Hematopoietic multipotent progenitor cell treated with erythropoietin and hydrocortisone succinate and interleukin-3 and kit ligand, for 8 days (in vitro differentiated cells): ENCODE data around the gene PTPN18.
A peak's percentile ranks its signal among the peaks of the same experiment; 100 is the strongest.
"Not testable (repeated sequence)": the region's sequence is repeated elsewhere in the genome, so short reads cannot be mapped to it uniquely, and the experiment has no call there.

ENCODE experiments used
- DNase-seq: peaks from one replicate; pipeline ENCODE4 v3.0.0-alpha.2; 2015

Gene PTPN18

DNA sequence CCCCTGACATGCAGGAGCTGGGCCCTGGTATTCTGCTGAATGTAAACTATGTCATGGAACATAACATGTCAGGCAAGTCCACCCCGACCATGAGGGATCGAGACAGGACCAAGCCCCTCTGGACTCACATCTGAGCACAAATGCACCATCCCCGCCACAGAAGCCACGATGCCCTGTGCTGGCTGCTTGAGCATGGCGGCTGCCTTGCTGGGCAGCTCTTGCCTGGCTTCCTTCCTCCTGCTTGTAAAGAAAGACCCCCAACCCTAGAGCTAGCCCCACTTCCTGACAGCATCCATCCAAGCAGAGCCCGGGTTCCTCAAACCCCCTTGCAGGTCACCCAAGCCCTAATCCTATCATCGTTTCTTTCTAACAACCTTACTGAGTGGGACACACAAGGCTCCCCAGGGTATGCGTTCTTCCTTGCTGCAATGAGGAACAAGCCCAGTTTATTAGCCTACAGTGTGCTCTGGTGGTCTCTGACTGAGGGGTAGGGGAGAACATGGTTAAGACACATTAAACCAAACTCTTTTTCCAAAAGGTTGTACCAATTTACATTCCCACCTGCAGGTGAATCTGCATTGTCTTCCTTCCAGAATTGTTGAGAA lies 26.6 kb downstream of the PTPN18 start:
- no peak for DNase-seq

DNA sequence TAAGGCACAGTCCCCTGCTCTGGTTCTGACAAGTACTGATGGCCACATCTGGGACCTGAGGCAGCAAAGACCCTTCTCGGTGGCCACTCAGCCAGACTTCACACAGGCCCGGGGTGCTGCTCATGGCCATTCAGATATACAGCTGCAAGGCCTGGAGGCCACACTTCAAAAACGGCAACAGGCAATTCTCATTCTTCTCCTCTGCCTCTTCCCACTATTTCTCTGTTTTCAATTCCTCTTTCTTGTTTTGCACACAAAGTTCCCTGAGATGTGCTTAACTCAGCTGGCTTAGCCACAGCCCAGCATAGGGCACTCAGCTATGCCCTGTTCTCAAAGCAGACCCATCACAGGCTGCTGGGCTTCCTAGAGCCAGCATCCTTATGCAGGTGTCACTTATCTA lies 29.9 kb downstream of the PTPN18 start:
- no peak for DNase-seq

DNA sequence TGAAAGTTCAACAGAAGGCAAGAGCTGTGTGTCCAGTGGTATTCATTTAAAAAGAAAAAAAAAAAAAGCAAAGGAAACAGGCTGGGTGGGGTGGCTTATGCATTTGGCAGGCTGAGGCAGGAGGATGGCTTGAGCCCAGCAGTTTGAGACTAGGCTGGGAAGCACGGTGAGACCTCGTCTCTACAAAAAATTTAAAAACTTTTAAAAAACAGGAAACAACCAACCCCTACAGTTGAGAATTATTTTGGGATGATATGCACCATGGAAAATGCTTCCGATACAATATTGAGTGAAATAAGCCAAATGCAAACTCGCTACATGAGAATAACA lies 31.2 kb downstream of the PTPN18 start:
- no peak for DNase-seq

DNA sequence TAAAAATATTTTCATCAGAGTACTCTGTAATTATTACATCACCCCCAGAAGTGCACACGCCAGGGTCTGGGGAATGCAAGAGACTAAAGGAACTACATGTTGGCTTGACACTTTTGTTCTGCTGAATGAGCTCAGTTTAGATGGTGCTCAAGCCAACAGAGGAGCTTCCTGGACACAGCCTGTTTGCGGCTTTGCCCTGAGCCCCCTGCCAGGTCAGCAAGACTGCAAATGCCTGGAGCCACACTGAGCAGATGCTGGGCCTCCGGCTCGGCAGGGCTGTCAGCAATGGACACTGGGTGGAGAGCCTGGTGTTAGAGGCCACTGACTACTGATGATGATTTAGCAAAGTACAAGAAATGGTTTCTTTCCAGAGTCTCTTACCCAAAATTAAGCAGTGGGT lies 31.9 kb downstream of the PTPN18 start:
- DNase-seq, result no peak

DNA sequence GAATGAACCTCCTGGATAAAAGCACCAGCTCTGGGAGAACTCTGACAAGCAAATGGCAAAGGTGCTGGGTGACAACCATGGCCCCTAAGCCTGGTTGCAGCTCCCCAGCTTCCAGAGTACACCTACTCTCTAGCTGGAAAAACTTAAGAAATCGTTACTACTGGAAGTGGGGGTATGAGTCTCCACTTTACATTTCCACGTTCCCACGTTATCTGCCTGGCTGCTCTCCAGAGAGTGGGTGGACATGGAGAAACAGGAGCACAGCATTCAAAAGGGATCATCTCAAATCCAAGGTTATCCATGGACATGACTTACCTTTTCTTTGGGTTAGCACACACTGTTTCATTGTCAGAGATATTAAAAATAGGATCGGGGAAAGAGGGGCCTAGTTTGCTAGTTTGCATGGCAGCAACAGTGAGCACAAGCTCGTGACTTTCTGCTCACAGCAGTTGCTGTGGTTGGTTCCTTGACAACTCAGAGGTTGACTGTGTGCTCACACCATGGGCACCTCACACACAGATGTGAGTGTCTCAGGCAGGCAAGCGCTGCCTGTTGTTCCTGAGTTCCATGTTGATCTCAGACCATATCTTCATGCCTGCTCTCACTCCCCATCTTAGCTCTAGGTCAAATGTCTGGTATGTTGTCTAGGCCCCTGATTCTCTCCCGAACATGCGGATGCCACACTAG lies 32.5 kb downstream of the PTPN18 start:
- DNase-seq, result no peak

DNA sequence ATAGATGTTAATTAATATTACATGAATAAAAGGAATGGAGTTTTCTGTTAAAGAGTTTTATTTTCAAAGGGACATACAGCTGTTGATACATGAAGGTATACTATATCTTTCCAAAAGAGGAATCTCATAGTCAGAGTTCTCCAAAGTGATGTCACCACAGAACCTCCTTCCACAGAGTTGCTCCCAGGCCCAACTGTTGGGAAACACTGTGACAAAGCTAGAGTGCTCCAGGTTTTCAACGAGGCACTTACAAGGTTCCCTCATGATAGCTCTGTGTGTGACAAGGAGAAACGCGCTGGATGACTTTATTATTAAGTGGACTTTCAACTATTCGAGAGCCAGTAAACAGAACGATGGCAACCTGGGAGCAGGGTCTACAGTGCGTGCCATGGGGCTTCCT lies 33.5 kb downstream of the PTPN18 start:
- DNase-seq, result no peak

DNA sequence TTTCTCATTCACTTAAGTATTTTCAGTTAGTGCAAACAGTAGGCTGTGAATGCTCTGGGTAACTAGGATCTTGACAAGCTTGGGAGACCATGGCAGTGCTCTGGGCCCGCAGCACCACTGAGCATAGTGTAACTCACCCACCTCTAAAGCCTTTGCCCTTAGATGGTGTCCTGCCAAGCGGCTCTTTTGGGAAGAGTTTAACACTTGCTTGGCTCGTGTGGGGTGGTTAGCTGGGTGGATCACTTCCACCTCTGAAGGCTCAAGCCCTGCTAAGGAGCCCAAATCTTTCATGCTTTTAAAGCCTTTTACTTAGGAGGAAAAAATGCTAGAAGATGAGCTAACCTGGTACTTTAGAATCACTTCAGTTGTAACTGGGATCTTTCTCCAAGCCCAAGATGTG lies 33.9 kb downstream of the PTPN18 start:
- no peak for DNase-seq

DNA sequence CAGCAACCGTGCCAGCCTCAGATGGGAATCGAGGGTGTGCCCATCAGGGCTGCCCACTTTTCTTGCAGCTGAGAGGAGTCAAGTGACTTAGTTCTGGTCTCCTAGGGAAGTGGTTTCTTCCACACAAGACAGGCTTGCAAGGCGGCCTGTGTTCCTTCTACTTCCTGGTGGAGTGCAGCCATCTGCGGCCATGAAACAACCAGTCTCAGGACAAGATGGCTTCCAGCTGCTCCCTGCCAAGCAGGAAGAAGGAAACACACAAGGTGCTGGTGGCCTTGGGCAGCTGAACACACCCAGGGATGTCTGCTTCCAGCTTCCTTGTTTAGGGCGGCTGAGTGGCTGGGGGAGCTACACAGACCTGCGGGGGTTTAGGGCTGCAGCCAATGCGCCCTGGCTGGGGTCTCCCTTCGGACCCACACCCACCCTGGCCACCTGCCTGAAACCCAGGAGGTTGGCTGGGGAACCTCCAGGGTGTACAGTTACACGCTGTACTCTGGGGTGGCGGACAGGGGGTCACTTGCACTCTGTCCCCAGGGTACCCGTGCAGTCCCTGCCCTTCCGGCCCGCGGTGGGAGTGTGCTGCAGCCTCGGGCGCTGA lies 34.7 kb downstream of the PTPN18 start:
- DNase-seq, result no peak

DNA sequence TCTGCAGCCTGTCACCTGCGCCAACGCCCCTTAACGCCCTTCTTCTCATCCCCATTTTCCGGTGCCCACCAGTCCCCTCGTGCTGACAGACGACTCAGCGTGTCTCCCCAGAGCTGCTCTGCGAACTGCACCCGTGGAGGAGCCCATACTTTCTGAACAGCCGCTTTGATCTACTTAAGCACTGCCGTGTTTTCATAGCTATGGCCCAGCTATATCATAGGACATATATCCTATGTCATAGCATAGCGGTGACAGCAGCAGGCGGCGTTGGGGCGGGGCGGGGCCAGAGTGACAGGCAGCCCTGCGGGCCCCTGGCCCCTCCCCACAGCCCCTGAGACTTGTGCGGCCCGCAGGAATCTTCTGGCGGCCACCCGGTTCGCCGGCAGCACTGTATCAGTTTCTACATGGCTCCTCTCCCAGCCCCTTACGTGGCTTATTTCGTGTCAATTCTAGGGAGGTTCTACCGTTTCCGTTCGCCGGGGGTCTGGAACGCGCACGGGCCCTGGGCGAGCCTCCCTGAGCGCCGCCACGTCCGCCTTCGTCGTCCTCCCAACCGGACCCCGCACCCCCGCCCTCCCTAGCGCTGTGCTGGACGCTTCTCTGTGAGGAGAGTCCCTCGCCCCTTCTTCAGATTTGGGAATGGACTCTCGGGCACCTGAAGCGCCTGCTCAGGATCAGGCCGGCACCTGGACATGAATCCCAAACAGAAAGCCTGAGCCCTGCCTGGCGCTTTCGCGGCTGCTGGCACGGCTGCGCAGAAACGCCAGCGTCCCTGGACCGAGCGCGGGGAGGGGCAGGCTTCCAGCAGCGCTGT lies 35.4 kb downstream of the PTPN18 start:
- peak; percentile 70 for DNase-seq

DNA sequence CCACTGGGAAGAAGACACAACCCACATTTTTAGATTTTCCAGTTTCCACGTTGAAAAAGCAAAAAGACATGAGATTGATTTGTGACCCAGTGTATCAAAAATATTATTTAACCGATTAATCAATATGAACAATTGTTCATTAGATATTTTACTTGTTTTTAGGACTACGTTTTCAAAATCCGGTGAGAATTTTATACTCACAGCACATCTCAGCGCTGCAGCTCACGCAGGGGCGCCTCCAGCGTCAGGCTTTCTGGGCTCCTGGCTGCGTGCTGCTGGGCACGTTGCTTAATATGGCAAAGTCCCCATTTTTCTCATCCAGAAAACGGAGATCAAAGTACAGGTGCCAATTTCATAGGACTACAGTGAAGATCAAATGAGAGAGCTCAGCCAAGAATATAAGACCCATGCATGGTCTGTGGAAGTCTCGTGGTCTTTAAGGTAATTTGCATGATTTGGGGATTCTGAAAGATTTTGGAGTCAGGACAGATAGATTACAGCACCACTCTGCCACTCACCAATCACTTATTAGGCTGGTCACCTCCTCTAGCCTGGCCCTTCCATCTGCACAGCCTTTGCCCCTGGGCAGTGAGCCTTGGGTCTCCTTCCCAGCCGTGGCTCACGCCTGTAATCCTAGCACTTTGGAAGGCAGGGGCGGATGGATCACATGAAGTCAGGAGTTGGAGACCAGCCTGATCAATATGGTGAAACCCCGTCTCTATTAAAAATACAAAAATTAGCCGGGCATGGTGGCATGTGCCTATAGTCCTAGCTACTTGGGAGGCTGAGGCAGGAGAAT lies 36.2 kb downstream of the PTPN18 start:
- DNase-seq, result no peak

DNA sequence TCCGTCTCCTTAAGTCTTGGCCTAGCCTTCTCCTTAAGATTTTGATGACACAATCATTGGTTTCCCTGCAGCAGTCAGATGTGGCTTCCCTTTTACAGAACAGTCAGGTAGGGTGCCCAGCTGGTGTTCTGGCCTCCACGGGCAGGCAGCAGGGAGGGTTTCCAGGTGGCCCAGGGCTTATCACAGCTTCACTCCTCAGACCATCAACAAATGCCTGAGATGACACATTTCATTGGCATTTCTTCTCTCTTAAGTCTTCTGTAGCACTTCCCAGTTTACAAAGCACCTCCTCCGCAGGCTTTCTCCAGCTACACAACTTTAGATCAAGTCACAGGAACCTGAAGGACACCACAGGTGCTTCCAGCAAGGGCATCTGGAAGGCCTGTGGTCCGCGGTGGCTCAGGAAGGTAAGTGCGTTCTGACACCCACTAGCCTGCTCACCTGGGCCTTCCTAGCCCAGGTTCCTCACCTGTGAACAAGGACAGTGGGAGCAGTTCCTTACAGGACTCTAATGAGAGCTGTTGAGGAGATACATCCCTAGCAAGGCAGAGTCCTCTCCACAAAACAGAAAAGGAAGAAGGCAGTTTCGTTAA lies 37.6 kb downstream of the PTPN18 start:
- DNase-seq, result no peak

DNA sequence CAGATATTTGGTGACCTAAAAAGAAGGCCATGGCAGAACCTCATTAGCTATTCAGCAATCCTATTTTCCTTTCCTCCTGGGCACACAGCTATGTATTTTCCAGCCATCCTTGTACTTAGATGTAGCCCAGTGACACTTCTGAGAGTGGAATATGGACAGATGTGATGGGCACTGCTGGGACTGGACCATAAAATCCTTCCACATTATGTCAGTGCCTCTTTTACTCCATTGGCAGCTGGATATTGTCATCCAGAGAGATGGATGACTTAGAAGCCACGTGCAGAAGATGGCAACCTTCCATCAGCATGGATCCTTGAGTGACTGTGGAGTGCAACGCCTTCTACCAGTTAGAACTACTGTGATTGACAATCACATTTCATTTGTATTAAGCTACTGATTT lies 50.4 kb downstream of the PTPN18 start:
- not testable (repeated sequence) for DNase-seq

DNA sequence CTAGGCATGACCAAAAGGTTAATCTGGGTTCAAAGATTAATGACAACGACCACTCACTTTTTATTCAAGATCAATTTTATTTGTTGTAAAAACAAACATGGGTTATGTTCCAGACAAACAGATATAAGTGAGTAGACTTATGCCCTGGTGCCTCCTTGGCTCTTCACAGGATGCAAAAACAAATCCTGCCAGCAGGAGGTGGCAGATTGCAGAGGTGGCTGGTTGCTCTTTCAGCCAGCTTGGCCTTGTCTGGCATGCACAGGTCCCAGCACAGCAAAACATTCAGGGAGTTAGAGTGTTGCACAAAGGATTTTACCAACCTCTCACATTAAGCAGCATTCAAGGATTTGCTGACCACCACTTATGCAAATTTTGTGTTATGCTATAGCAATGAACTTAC lies 60.8 kb downstream of the PTPN18 start:
- not testable (repeated sequence) for DNase-seq

DNA sequence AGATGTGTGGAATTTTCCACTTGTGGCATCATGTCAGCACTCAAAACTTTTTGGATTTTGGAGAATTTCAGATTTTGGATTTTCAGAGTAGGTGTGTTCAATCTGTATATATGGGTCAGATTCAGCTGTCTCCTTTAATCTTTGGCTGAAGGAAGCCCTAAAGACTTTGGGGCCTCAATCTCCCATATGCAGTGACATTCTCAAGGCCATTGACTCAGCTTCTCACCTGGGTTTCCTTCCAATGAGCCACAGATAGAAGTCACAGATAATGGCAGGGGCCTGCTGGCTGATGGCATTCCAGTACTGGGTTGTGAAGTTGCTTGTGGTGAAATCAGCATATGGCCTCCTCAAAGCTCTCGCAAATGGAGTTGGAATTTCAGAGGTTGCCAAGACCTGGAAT lies 63.0 kb downstream of the PTPN18 start:
- not testable (repeated sequence) for DNase-seq
